HG02759 (cell line): ENCODE data around the gene HCRT.
"Not testable (repeated sequence)": the region's sequence is repeated elsewhere in the genome, so short reads cannot be mapped to it uniquely, and the experiment has no call there.

ENCODE experiments used
- ATAC-seq: cut with Tn5 transposase; IDR thresholded peaks from one replicate; pipeline ENCODE4 v1.9.1; 2021; ENCODE audit warnings: mild to moderate bottlenecking, moderate library complexity; ENCODE audit not compliant: unreplicated experiment

Gene HCRT

GRCh38 chr17:42180411-42180921 lies 4.8 kb downstream of the HCRT start:
- no peak for ATAC-seq

- no peak for ATAC-seq
Observed at GRCh38 chr17:42179911-42180410, 5.3 kb downstream of the HCRT start.

DNA sequence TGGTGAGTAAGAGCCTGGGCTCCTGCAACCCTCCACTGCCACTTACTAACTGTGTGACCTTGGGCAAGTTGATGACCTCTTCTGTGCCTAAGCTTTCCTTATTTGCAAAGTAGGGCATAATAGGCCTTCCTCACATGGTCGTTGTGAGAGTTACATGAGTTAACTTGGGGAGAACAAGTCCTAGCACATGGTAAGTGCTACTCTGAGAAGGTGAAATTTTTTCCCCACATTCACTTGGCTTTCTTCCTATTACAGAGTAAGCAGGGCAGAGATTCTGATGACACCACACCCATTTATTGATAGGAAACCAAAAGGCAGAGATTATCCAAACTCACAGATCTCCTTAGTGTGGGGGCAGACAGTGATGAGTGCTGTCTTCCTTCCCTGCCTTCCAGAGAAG lies 5.9 kb downstream of the HCRT start:
- no peak for ATAC-seq

GRCh38 chr17:42178817-42179216 lies 6.4 kb downstream of the HCRT start:
- ATAC-seq, result peak; percentile 48

DNA sequence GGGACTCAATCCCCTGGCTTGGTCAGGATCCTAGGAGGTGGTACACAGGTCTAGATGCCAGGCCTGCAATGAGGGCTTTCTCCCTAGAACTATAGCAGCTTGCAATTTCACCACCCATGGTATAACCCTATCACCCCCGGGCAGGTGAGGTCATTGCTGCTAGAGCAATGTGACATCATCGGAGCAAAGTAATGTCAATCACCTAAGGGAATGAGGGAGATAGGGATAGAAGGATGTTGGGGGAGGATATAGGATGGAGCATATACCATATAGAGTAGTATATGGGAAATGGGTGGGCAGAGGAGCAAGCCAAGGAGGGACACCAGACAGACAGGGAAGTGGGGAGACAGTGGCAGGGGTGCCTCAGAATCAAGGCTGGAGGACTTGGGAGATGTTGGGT lies 7.6 kb downstream of the HCRT start:
- no peak for ATAC-seq

DNA sequence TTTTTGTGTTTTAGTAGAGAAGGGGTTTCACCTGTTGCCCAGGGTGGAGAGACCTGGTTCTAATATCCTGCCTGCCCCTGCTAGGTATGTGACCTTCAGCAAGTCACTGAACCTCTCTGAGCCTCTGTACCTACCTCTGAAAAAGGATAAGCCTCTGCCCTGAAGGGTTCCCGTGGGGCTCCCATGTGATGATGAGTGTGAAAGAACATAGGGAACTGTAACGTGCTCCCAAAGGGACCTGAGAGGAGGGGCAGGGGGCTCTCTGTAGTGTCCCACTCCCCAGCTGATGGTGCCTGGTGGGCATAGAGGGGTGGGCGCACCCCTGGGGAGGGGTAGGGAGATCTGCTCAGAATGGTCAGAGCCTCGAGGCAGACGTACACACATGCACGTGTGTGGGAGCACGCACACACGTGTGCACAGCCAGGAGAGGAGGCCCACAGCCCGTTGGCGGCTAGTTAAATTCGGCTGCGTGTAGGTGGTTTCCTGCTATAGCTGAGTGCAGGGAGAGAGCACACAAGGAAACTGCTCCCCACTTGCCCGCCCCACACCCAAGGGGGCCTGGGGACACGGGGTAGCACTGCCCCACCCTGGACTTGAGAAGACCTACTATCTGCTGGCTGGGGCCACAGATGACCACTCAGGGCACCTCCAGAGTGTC lies 11.0 kb downstream of the HCRT start:
- ATAC-seq, result no peak

GRCh38 chr17:42171831-42172230 lies 13.4 kb downstream of the HCRT start:
- ATAC-seq, result no peak

DNA sequence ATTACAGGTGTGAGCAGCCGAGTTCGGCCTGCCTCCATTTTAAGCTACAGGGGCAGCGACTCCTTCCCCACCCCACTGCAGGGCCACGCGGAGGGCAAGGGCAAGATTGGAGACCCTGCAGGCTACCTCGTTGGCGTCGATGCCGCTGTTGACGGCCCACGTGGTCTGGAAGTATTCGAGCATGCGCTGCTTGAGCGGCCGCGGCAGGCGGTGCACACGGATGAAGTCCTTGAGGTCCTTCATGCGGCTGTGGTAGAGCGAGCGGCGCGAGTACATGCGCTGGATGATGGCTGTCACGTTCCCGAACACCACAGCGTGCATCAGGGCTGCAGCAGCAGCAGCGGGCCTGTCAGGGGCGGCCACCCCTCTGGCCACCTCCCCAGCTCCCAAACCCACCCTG lies 15.9 kb downstream of the HCRT start:
- ATAC-seq, result no peak

- no peak for ATAC-seq
Observed at GRCh38 chr17:42167807-42168206, 17.4 kb downstream of the HCRT start.

GRCh38 chr17:42166196-42166763 lies 19.0 kb downstream of the HCRT start:
- ATAC-seq, result no peak

- no peak for ATAC-seq
Observed at GRCh38 chr17:42165751-42166150, 19.5 kb downstream of the HCRT start.

DNA sequence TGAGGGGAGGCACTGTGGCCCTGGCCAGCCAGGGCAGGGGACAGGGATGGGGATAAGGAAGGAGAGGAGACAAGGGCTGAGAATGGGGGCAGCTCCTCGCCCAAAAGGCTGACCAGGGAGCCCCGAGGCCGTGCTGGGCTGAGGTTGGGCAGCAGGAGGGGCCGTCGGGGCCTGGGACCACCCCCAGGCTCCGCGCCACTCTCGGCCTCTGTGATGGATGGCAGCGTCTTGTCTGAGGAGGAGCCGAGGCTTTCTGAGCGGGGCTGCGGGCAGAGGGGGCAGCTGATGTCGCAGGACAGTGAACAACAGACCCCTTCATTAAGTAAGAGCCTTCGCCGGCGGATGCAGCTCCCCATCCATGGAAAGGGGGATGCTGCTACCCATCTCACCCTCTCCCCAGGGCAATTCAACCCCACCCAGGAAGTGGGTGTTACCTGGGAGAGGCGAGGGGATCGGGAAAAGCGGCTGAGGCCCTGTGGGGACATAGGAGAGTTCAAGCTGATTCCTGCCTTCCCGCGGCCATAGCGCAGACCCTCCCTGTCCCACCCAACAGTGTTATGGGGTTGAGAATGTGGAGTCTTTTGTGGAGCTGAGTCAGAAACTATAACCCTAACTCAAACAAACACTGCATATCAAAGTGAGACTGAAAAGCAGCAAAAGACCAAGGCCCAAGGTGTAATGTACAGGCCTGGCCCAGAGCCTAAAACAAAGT lies 21.4 kb downstream of the HCRT start:
- ATAC-seq, result no peak

GRCh38 chr17:42163113-42163512 lies 22.1 kb downstream of the HCRT start:
- ATAC-seq, result no peak

DNA sequence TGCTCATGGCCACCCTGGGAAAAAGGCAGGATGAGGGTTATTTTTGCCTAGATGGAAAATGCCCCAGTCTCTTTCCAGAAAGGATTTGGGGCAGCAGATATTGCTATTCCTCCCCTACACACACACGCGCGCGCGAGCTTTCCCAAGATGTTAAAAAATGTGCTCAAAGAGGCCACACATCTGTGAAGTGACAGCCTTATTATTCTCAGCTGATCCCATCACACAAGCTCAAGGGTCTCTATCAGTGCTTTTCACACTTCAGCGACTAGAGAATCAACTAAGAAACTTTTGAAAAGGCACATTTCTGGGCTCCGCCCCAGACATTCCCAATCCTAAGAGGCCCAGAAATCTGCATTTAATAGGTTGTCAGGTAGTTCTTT lies 24.7 kb downstream of the HCRT start:
- ATAC-seq, result no peak

DNA sequence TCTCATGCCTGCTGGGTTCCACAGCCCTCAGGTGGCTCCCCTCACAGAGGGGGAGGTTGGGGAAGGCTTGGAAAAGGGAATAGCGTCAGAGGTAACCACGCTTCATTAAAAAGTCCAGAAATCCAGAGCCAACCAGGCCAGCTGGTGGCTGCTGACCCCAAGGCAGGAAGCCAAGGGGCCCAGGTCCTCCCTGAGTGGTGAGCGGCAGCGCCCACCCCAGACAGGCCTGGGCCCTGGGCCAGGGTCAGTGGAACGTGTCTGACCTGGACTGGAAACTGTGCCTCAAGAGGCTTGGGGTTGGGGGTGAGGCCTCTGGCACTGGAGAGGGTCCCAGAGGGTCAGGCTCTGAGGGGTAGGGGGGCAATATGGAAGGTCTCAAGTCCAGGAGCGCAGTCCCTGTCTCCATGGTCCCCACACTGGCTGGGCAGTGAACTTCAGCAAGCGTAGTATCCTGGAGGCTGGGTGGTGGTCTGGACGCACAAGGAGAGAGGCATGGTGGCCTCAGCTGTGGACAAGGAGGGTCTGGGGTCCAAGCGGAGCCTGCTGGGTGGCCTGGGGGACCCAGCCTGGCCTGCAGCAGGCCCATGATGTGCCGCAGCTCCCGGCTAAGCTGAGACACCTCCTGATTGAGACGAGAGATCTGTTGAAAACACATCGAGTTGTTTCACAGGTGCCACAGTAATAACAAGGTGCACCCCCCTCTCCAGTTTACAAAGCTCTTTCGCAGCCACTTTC lies 25.3 kb downstream of the HCRT start:
- ATAC-seq, result no peak

DNA sequence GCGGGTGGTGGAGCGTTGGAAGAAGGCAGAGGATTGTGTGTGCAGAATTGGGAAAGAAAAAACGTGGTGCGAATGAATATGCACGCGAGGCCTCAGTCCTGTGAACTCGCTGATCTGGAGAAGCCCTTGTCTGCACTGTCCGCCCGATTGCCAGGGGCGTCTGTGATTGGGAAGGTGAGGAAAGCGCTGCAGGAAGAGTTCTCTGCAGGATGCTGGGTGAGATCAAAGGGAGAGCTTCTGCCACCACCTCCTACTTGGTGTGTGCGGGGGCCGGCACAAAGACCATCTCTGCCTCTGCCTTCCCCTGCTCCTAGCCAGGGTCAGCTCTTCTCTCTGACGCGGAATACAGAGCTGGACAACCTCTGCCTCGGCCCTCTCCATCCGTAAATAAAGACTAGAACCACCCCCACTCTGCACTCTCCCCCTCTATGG lies 29.6 kb downstream of the HCRT start:
- ATAC-seq, result no peak

DNA sequence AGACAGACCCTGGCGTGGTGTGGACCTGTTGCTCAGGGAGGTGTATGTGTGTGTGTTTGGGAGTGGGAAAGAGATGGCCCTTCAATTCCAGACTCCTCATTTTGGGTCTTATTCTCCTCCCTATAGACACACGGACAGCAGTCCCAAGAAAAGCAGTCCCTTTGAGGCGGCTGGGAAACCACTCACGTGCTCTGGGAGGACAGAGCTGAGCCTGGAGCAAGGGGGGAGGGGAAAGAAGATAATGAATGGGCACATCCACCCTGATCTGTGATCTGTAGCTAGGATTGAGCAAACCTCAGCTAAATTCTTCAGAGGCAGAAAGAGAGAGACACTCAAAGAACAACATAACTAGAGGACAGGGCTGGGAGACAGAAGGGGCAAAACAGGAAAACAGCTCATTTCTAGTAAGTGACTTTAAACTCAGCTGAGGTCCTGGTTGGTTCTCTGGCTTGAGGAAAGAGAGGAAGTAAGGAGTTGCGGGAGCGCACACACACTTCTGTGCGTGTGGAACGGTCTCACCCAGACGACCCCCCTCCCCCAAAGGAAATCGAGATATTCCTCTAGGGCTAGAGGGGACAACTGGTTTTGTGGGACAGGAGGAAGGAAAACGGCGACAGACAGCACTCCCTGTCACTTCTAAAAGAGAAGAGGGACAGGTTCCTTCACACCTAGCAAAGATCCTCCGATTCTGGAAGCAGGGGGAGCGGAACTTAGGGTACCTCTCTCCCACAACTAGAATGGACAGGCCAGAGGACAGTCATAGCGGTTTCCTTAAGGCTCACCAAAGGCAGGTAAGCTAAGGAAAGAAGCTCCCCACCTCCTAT lies 31.1 kb downstream of the HCRT start:
- ATAC-seq, result no peak

- no peak for ATAC-seq
Observed at GRCh38 chr17:42146911-42147607, 38.2 kb downstream of the HCRT start.

GRCh38 chr17:42143138-42143537 lies 42.1 kb downstream of the HCRT start:
- not testable (repeated sequence) for ATAC-seq

- ATAC-seq, result no peak
Observed at GRCh38 chr17:42142371-42142896, 42.8 kb downstream of the HCRT start.
